ENCODE data around the gene EPHA2.

The EPHA2 gene

DNA sequence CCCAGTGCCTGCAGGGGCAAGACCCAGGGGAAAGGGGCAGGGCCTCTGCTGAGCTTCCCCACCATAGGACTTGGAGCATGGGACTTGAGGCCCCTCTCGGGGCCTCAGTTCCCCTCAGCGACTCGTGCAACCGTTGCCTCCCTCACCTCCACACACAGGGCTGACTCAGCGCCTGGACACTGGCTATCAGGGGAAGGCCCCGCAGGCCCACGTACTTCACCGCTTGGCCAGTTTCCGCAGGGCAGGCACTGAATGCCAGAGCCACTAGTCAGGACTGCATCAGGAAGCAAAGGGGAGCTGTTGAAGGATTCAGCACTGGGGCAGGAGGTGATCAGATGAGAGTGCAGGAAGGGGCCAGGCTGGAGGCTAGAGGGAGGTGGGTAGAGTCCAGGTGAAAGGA is 66.9 kb downstream of the EPHA2 start:
- DNase-seq: no peak

DNA sequence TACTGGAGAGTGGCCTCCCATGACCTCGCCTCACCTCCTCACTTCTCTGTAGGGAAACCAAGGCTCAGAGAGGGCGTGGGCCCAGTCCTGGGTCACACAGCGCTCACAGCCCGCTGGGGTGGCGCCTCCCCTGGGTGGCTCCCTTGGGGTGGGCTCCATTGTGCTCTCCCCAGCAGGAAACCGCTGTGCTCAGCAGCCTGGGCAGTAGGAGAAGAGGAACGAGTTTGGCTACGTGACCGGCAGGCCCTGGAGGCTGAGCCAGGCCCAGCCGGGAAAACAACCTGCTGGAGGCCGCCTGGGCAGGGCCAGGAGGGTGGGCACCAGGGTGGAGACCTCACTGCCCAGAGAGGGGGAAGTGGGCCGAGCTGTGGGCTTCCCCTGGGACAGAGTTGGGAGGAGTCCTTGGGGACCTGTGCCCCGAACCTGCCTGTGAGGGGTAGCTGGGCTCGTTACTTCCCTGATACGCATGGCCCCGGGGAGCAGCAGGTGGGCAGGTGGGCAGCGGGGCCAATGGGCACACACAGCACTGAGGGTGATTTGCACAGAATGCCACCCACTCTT is 67.4 kb downstream of the EPHA2 start:
- DNase-seq: no peak

DNA sequence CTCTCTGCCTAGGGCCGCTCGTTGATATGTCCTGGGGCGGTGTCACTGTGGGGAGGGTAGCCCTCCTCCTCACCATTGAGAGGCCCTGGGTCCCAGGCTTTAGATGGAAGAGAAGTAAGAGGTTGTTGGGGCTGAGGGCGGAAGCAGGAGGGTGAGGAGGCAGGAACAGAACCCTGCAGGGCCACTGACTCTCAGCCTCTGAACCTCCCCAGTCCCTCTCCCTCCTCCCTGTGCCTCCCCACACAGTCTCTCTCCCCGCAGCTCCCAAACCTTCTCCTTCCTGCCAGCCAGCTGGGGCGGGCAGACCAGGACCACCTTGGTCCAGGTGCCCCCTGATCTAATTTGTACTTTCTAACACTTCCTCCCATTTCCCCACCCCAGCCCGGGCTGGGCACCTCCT is 68.1 kb downstream of the EPHA2 start:
- DNase-seq: no peak

DNA sequence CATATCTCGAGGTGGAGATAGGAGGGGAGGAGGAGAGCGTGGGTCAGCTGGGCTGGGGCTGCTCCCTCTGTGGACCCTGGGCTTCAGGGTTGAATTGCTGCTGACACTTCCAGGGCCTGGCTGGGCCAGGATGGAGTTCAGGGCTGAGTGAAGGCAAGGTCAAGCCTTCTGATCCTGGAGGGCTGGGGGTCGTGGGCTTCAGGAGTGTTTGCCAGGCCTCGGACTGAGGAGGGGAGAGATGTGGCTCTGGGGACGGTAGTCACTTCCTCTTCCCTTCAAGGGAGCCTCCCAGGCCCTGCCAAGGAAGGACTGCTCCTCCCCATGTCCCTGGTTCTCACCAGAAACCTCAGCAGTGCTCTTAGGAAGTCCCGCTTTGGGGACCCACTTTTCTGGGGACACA is 70.3 kb downstream of the EPHA2 start:
- no peak for DNase-seq

DNA sequence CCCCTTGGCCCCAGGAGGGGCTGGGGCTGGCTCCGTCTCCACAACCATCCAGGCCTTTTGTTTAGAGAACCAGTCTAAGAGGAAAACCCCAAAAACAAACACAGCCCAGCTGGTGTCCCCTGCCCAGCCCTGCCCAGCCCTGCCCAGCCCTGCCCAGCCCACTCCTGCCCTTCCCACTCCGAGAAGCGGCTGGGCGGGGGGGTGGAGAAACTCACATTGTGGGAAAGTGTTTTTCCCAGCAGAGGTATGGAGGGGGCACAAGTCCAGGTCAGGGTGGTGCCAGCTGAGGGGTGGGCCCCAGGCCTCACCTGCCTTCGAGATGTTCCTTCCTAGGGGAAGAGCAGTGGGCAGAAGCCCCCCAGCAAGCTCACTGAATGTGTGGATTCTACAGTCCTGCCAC is 72.4 kb downstream of the EPHA2 start:
- DNase-seq: no peak

DNA sequence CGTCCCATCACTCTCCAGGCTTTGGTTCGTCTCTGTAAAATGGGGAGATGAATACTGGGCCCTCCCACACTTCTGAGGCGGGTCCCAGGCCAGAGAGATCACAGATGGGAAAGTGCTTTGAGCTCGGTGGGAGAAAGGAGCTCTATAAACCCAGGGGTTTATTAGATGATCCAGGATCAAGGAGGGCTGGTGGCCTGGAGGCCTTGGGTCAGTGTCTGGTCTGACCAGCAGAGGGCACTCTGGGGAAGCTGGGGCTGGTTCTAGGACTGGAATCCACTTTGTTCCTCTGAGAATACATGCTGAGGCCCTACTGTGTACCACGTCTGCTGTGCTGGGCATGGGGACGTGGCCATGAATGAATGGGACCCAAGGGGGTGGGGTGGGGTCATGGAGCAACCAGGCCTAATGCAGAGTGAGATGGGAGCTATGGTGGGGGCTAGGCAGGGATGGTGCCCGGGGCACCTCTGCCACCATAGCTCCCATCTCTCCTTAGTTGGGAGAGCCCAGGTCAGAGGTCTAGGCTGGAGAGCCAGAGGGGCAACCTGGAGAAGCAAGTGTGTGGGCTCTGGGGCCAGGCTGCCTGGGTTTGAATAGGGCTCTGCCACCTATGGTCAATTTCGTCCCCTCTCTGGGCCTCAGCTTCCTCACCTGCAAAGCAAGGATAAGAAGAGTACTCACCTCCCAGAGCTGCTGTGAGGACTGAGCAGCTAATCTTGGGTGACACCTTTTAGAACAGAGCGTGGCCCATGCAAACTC is 73.4 kb downstream of the EPHA2 start:
- no peak for DNase-seq

DNA sequence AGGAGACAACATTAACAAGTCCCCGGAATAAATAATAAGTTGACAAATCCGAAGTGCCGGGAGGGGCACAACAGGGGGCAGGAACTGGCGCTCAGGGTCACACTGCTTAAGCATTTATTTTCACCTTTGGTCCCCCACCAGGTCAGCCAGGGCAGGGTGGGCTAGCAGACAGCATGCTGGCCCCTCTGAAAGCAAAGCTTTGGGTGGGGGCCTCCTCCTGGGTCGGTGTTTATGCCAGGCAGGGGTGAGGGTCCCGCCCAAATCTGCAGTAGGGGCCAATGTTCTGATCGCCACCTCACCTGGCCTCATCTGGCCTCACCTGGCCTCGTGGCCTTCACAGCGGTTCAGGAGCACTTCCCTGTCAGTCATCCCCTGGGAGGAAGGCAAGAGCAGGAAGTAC is 74.2 kb downstream of the EPHA2 start:
- DNase-seq: no peak

DNA sequence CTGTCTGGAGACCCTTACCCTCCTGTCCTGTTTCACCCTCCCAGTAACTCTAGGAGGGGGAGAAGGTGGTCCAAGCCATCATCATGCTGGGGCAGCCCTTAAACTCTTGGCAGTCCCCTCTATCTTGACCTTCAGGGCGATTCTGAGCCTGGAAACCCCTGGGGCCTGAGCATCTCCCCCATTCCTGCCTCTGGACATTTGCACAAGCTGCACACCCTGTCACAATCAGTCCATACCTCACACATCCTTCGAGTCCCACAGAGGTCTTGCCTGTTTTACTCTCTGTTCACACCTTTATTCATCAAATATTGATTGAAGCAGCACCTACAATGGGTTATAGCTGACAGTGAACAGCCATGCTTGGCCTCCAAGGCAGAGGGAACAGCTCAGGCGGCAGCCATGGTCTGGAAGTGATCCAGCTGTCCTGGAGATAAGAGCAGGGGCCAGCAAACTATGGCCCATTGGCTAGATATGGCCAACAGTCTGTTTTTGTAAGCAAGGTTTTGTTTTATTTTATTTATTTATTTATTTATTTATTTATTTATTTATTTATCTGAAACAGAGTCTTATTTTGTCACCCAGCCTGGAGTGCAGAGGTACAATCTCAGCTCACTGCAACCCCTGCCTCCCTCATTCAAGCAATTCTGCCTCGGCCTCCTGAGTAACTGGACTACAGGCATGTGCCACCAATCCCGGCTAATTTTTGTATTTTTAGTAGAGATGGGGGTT is 75.3 kb downstream of the EPHA2 start:
- no peak for DNase-seq

DNA sequence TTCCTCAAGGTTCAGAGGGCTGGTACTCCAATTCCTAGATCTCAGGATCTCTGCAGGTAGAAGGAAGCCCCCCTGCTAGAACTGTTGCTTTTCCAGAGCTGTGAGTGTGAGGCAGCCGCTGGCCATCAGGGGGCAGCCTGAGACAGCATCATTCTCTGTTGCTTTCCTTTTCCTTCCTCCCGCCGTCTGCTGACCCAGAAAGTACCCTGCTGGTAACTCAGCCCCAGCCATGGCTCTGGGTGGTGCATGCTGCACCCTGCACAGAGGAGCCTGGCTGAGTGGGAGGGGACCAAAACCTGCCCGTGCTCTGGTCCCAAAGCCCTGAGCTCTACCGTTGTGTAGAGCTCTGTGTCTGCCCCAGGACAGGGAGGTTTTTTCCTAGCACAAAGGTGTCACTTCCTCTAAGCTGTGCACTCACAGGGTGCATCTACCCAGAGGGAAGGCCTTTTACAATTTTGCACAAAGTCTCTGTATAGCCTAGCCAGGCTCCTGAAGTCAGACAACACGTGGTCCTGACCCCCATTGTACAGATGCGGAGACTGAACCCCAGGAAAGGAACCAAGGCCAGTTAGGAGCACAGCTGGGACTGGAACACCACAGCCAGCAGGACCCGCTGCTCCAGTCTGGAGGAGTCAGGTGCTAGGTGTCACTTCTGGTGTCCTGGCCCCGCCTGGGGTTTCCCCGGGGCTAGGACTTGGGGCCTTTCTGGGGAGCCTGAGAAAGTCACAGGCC is 76.8 kb downstream of the EPHA2 start:
- DNase-seq: no peak

DNA sequence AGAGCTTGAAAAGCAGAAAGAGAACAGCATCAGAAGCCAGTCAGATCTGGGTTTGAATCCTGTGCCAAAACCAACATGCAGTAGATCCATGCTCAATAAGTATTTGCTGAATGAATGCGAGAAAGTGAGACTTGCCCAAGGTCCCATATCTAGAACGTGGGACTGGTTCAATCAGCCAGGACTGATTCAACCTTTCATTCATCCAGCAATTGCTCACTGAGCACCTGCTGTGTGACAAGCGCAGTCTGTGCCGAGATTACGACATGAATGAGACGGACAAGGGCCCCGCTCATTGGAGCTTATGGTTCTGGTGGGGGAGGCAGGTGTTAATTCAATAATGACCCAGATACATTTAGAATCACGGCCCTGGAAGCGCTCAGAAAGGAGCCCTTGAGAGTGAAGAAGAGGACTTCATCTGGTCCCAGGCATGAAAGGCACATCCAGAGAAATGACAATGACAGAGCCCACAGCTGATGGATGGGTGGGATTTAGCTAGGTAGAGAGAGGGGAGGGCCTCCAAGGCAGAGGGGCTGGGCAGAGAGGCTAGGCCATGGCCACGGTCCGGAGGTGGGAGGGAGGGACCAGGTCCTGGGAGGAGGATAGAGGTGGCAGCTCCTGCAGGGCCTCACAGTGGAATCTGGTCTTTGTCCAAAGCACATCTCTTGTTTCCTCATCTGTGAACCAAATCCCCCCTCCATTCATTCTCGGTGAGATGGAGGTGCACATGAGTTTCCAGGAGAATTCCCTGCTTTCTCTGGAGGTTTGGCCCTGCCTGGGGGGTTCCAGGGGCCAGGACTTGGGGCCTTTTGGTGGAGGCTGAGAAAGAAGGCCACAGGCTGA is 78.2 kb downstream of the EPHA2 start:
- no peak for DNase-seq

DNA sequence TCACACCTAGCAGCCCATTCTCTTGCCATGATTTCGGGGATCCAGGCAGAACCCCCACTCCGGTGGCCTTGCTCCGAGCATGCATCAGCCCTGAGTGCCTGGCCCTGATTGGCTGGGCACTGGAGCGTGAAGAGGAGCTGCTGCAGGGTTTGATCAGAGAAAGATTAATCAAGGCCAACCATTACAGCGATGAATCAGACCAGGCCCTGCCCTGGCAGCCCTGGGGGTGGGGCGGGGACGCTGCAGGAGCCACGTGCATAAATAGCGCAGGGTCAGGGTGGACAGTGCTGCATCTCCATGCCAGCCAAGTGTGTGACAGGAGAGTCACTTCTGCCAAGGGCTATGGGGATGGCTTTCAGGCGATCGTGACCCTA is 79.0 kb downstream of the EPHA2 start:
- DNase-seq: no peak

DNA sequence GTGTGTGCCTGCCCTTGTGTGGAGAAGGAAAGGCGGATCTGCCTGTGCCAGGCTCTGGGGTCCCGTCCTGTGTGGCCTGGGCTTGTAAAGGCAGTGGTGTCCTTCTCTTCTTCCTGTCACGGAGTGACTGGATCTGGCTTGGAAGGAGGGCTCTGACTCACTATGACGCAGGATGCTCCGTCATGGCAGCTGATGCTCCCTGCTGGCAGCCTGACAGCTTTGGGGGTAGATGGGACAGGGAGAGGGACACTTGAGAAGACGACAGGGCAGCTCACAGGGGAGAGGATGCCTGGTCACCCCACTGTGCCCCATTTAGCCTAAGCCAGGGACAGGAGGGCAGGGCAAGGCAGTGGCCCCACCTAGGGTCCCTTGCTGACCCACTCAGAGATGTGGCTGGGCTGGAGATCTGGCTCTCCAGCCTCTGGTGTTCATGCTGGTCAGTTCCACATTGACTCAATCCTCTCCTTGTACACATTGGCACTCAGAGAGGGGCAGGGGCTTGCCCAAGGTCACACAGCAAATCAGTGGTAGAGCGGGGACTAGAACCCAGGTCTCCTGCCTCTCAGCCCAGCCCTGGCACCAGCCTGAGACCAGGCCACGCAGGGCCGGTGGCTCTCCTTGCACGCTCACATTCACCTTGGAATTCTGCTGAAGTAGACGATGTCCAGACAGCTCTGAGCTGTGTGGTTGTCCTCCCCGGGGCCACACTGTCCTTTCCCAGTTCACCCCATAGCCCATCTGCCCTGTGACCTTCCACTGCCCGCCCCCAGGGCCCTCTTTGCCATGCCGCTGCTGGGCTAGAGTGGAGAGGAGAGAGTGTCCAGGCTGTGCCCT is 79.6 kb downstream of the EPHA2 start:
- DNase-seq: no peak

DNA sequence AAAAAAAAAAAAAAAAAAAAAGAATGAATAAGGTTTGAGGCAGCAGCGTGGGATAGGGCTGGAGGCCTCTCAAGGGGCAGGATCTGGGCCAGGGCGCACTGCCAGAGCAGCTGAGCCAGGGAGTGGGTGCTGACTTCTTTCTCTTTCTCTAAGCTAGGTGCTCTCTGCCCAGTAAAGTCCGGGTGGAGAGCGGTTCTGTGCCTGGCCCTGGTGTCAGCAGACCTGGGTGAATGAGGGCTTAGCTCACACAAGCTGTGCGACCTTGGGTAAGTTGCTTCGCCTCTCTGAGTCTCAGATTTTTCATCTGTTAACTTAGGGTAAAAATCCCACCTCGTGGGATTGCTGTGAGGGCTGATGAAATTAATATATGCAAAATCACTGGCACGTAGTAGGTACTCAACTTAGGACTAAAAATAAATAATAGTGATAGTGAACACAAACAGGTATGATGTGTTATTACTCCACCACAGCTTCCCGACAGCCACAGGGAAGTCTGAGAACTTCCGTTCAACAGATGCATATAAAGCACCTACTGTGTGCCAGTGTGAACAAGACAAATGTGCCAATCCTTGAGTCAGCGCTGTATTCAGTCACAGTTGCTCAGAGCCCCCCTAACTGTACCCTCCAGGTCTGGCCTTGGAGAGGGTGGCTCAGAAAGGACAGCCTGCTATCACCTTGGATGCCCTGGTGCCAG is 80.4 kb downstream of the EPHA2 start:
- no peak for DNase-seq
